C4-2B (cell line): ENCODE data around the gene CTSH.

Experiments
- H3K27ac ChIP-seq: fragments of 450-650 bp; 2 replicates; pipeline ENCODE4 v1.5.1; 2017
- CTCF ChIP-seq: fragments of 450-650 bp; conservative IDR thresholded peaks from 2 replicates; pipeline ENCODE4 v1.5.1; 2017; ENCODE audit warnings: mild to moderate bottlenecking
- ZFX ChIP-seq: fragments of 450-650 bp; IDR thresholded peaks from 2 replicates; pipeline ENCODE4 v1.6.1; 2017

The CTSH gene

GRCh38 chr15:78923480-78924360, 21.1 kb downstream of the CTSH start:
- TF ChIP-seq ZFX (no peak), CTCF (no peak)
- no peak overlapping the region for H3K27ac ChIP-seq

DNA sequence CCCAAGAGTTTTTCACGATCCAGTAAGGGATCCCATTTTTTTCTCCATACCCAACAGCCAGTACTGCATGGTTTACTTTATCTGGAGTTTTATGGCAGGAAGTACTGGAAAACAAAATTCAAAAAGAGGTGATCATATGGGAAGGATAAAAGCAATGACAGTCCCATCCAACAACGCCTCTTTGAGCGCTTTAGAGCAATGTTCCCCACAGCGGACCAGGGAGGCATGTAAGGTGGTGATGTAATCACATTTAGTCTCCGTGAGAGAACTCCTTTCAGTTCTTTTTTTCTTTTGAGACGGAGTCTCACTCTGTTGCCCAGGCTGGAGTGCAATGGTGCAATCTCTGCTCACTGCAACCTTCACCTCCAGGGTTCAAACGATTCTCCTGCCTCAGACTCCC, 21.8 kb downstream of the CTSH start:
- H3K27ac ChIP-seq = no peak overlapping the region
- TF ChIP-seq CTCF (no peak), ZFX (no peak)

DNA sequence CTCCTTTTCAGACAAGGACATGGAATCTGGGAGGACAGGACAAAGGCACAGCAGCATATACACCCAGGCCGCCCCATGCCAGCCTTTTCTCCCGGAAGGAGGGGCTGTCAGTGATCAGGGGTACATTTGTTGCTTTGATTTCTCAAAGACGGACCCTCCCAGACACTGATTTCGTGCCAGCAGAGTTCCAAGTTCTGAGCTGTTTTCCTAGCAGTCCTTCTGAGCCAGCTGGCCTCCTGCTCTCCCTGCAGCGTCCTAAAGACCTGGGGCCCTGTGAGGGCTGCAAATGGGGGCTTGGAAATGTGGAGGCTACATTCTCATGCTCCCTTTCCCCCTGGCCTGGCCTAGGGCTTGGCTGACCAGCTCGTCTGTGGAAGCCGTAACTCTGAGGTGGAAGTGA, 22.3 kb downstream of the CTSH start:
- H3K27ac ChIP-seq = no peak overlapping the region
- TF ChIP-seq ZFX (no peak), CTCF (no peak)

GRCh38 chr15:78921940-78922339, 22.9 kb downstream of the CTSH start:
- no peak overlapping the region for H3K27ac ChIP-seq
- TF ChIP-seq CTCF (no peak), ZFX (no peak)

DNA sequence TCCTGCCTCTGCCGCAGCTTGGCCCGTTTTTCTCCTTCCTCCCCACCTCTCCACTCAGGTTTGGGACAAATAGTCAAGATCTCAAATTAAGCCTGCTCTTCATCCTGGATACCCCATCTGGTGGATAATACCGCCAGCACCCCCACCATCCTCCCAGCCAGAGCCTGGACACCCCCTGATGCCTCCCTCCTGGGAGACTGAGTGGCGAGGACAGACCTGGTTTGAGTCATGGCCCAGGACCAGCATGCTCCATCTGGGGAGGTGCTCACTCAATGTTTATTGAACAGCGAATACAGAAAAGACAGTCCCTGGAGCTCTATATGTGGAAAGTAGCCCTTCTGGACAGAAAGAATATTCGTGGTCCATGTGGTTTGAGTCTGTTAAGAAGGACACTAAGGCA, 23.3 kb downstream of the CTSH start:
- no peak overlapping the region for H3K27ac ChIP-seq
- TF ChIP-seq ZFX (no peak), CTCF (no peak)

- TF ChIP-seq CTCF (no peak), ZFX (no peak)
- H3K27ac ChIP-seq = no peak overlapping the region
Measured at GRCh38 chr15:78917888-78918287, 27.0 kb downstream of the CTSH start.

DNA sequence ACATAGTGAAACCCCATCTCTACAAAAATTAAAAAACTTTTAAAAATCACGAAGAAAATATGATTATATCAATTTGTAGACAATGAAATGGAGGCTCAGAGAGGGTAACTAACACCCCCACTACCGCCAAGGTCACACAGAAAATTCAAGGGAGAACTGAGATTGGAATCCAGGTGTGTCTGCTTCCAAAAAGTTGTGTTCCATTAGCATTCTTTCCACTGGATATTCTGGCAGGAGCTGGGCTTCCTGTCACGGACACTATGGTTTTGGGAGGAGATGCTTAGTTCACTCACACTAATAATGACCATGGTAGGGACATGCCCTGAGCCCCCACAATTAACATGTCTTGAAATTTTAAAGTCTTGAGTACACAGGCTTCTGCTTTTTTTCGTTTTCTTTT, 28.8 kb downstream of the CTSH start:
- no peak overlapping the region for H3K27ac ChIP-seq
- TF ChIP-seq ZFX (no peak), CTCF (no peak)
